SK-N-SH treated with all-trans-retinoic acid at 6 μM for 48 hours (cell line): ENCODE results near the gene FAM53A.
A peak's percentile ranks its signal among the peaks of the same experiment; 100 is the strongest.

ENCODE experiments used
- ATAC-seq: fragments of 200-7000 bp; cut with Tn5 transposase; 3 replicates; pipeline ENCODE4 v1.9.1; 2020; ENCODE audit warnings: mild to moderate bottlenecking, moderate library complexity
- ARNTL ChIP-seq: fragments of 450-650 bp; formaldehyde crosslinking; IDR thresholded peaks from 2 replicates; pipeline ENCODE4 v1.5.0; 2020; ENCODE audit warnings: low read depth, mild to moderate bottlenecking, moderate library complexity, borderline replicate concordance
- BACH2 ChIP-seq: fragments of 250-450 bp; sonication (Bioruptor Pico); IDR thresholded peaks from 2 replicates; pipeline ENCODE4 v1.9.0; 2021; ENCODE audit warnings: mild to moderate bottlenecking, borderline replicate concordance
- CSDC2 ChIP-seq: fragments of 250-450 bp; sonication (Bioruptor Pico); IDR thresholded peaks from 2 replicates; pipeline ENCODE4 v1.5.0; 2020; ENCODE audit warnings: mild to moderate bottlenecking, moderate library complexity
- ESRRG ChIP-seq: fragments of 250-450 bp; sonication (Bioruptor Pico); IDR thresholded peaks from 2 replicates; pipeline ENCODE4 v1.6.1; 2021; ENCODE audit warnings: mild to moderate bottlenecking
- GLIS3 ChIP-seq: fragments of 250-450 bp; sonication (Bioruptor Pico); IDR thresholded peaks from 2 replicates; pipeline ENCODE4 v1.5.0; 2020; ENCODE audit warnings: mild to moderate bottlenecking, moderate library complexity
- PPARA ChIP-seq: fragments of 250-450 bp; sonication (Bioruptor Pico); IDR thresholded peaks from 2 replicates; pipeline ENCODE4 v1.5.0; 2020; ENCODE audit warnings: mild to moderate bottlenecking, borderline replicate concordance
- RARB ChIP-seq: fragments of 250-450 bp; sonication (Bioruptor Pico); IDR thresholded peaks from 2 replicates; pipeline ENCODE4 v1.8.0; 2021; ENCODE audit warnings: mild to moderate bottlenecking, moderate library complexity
- SNAI2 ChIP-seq: fragments of 250-450 bp; sonication (Bioruptor Pico); IDR thresholded peaks from 2 replicates; pipeline ENCODE4 v1.5.0; 2020; ENCODE audit warnings: mild to moderate bottlenecking, moderate library complexity
- TCF4 ChIP-seq: fragments of 250-450 bp; sonication (Bioruptor Pico); IDR thresholded peaks from 2 replicates; pipeline ENCODE4 v1.8.0; 2021; ENCODE audit warnings: mild to moderate bottlenecking, moderate library complexity, borderline replicate concordance
- TOX ChIP-seq: fragments of 250-450 bp; sonication (Bioruptor Pico); IDR thresholded peaks from 2 replicates; pipeline ENCODE4 v1.8.0; 2021; ENCODE audit warnings: mild to moderate bottlenecking, moderate library complexity, borderline replicate concordance
- ZC3H10 ChIP-seq: fragments of 250-450 bp; sonication (Bioruptor Pico); IDR thresholded peaks from 2 replicates; pipeline ENCODE4 v1.5.1; 2021; ENCODE audit warnings: mild to moderate bottlenecking, moderate library complexity
- ZFP30 ChIP-seq: fragments of 450-650 bp; formaldehyde crosslinking; IDR thresholded peaks from 2 replicates; pipeline ENCODE4 v1.5.0; 2022; ENCODE audit warnings: mild to moderate bottlenecking, moderate library complexity
- ZNF565 ChIP-seq: fragments of 450-650 bp; formaldehyde crosslinking; conservative IDR thresholded peaks from 2 replicates; pipeline ENCODE4 v1.5.0; 2020; ENCODE audit warnings: low read depth, mild to moderate bottlenecking, moderate library complexity
- ZNF70 ChIP-seq: fragments of 450-650 bp; formaldehyde crosslinking; IDR thresholded peaks from 2 replicates; pipeline ENCODE4 v1.5.0; 2020; ENCODE audit warnings: mild to moderate bottlenecking, moderate library complexity
- TF ChIP-seq, protein P1 (sequence below): fragments of 250-450 bp; sonication (Bioruptor Pico); IDR thresholded peaks from 2 replicates; pipeline ENCODE4 v1.8.0; 2021; ENCODE audit warnings: low read depth, mild to moderate bottlenecking, moderate library complexity, borderline replicate concordance
- TF ChIP-seq, protein P2 (sequence below): fragments of 250-450 bp; sonication (Bioruptor Pico); IDR thresholded peaks from 2 replicates; pipeline ENCODE4 v1.5.1; 2020; ENCODE audit warnings: low read depth, mild to moderate bottlenecking, moderate library complexity
- TF ChIP-seq, protein P3 (sequence below): fragments of 250-450 bp; sonication (Bioruptor Pico); IDR thresholded peaks from 2 replicates; pipeline ENCODE4 v1.8.0; 2020; ENCODE audit warnings: mild to moderate bottlenecking, moderate library complexity, borderline replicate concordance
- TF ChIP-seq, protein P4 (sequence below): fragments of 250-450 bp; sonication (Bioruptor Pico); IDR thresholded peaks from 2 replicates; pipeline ENCODE4 v1.5.0; 2020; ENCODE audit warnings: mild to moderate bottlenecking, moderate library complexity

The FAM53A gene

DNA sequence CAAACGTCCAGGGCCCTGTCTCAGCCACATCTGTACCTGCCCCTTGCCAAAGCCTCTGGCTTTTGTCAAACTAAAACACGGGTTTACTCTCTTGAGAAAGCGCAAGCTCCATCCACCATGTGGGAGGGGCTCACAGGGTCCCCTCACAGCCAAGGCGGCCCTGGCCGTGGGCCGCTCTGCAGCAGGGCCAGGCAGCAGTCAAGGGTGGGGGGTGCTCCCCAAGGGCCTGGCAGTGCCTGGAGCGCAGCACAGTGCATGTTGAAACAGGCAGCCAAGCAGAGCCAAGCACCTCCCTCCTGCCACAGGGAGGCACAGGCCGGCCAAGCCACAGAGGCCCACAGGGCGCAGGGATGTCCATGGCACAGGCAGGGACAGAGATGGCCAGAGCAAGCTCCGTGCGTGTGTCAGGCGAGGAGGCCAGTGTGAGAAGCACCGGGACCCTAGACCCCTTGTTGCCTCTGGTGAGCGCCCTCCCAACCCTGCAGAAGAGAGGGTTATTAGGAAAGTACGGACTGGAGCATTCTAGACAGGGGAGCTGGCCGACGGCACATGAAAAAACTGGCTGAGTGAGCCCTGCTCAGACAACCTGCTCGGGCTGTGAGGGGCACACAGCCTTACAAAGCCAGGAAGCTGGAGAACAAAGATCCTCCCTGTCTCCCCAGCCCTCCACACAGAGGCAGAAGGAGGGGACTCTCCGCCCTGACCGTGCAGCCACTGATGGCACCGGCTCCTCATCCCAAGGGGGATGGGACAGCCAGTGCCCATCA, 39.0 kb downstream of the FAM53A start:
- ATAC-seq = peak; percentile 64
- TF ChIP-seq ZFP30 (CRISPR knock-in tag) = no peak
- TF ChIP-seq ESRRG (CRISPR knock-in tag) = no peak
- 0 out of 2 replicates have a peak, but pooled peaks have one; percentile 32 for TF ChIP-seq TCF4 (CRISPR knock-in tag)

DNA sequence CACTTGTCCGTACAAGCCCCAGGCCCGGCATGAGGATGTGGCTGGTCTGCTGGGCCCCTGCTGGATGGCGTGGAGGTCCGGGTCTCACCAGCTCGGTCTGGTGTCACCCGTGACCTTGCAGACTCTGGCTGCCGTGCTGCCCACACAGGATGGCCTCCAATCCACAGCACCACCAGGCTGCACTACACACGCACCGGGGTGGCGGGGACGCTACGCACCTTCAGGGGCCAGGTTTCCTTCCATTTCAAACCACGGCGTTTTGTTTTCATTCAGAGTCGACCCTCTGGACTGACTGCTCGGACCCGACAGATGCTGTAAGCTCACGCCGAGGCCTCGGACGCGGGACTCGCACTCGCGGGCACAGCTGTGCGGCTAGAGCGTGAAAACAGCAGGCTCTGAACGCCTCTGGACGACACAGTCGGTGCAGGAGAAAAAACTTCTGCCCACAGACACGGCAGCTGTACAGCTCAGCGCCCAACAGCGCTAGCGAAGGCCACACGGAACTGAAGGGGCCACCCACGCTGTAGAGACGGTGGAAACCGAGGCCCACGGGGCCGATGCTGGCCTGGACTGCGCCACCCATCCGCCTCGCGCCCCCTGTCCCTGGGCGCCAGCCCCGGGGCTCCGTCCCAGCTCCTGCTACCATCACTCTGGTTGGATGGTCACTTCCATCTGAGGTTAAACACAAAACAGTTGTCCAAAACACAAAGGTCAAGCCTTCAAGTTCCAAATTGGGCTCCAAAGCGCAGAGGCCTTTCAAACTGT, 40.0 kb downstream of the FAM53A start:
- TF ChIP-seq ARNTL (CRISPR knock-in tag) (no peak), ESRRG (CRISPR knock-in tag) (no peak), BACH2 (CRISPR knock-in tag) (no peak), PPARA (no peak), GLIS3 (CRISPR knock-in tag) (no peak), ZC3H10 (CRISPR knock-in tag) (no peak), SNAI2 (CRISPR knock-in tag) (no peak), ZNF70 (no peak), RARB (no peak)
- TF ChIP-seq, protein P1, sequence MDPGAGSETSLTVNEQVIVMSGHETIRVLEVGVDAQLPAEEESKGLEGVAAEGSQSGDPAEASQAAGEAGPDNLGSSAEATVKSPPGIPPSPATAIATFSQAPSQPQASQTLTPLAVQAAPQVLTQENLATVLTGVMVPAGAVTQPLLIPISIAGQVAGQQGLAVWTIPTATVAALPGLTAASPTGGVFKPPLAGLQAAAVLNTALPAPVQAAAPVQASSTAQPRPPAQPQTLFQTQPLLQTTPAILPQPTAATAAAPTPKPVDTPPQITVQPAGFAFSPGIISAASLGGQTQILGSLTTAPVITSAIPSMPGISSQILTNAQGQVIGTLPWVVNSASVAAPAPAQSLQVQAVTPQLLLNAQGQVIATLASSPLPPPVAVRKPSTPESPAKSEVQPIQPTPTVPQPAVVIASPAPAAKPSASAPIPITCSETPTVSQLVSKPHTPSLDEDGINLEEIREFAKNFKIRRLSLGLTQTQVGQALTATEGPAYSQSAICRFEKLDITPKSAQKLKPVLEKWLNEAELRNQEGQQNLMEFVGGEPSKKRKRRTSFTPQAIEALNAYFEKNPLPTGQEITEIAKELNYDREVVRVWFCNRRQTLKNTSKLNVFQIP = no peak
- TF ChIP-seq, protein P2, sequence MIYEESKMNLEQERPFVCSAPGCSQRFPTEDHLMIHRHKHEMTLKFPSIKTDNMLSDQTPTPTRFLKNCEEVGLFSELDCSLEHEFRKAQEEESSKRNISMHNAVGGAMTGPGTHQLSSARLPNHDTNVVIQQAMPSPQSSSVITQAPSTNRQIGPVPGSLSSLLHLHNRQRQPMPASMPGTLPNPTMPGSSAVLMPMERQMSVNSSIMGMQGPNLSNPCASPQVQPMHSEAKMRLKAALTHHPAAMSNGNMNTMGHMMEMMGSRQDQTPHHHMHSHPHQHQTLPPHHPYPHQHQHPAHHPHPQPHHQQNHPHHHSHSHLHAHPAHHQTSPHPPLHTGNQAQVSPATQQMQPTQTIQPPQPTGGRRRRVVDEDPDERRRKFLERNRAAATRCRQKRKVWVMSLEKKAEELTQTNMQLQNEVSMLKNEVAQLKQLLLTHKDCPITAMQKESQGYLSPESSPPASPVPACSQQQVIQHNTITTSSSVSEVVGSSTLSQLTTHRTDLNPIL (CRISPR knock-in tag) = no peak
- TF ChIP-seq, protein P3, sequence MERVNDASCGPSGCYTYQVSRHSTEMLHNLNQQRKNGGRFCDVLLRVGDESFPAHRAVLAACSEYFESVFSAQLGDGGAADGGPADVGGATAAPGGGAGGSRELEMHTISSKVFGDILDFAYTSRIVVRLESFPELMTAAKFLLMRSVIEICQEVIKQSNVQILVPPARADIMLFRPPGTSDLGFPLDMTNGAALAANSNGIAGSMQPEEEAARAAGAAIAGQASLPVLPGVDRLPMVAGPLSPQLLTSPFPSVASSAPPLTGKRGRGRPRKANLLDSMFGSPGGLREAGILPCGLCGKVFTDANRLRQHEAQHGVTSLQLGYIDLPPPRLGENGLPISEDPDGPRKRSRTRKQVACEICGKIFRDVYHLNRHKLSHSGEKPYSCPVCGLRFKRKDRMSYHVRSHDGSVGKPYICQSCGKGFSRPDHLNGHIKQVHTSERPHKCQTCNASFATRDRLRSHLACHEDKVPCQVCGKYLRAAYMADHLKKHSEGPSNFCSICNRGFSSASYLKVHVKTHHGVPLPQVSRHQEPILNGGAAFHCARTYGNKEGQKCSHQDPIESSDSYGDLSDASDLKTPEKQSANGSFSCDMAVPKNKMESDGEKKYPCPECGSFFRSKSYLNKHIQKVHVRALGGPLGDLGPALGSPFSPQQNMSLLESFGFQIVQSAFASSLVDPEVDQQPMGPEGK (CRISPR knock-in tag) = no peak
- no peak for ATAC-seq

DNA sequence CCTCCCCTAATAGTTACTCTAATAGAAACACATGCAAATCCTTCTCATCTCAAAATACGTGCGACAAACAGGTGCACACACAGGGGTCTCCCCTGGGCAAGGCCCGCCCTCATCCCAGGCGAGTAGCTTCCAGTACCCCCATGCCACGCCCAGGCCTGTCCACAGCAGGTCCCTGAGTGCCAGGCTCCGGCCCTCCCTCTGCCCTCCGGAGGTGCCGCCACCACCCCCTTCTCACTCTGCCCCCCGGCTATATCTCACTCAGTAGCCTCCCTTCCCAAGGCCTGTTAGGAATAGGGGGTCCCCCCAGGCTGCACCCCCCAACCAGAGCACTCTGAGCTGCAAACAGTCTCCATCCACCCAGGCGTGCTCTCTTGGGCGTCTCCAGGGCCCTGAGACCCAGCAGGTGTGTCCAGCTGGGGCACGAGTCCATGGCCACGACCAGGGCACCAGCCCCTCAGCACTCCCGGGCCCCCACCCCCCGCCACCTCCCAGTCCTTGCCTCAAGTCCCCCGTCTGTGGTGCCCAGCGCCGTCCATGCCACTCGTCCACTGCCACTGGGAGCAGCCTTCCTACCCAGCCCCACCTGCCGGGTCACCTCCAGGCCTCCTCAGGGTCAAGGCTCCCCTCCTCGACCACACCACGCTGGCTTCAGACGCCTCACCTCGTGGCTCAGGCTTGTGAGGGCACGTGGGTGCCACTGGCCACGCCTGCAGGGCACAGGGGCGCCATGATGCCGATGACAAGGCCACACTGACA, 41.7 kb downstream of the FAM53A start:
- TF ChIP-seq BACH2 (CRISPR knock-in tag) (no peak), ARNTL (CRISPR knock-in tag) (no peak), ZNF565 (no peak), GLIS3 (CRISPR knock-in tag) (no peak), TCF4 (CRISPR knock-in tag) (no peak), ZNF70 (no peak), ZFP30 (CRISPR knock-in tag) (no peak), CSDC2 (no peak), ZC3H10 (CRISPR knock-in tag) (no peak), PPARA (no peak), TOX (CRISPR knock-in tag) (no peak)
- TF ChIP-seq, protein P2 (CRISPR knock-in tag) = no peak
- TF ChIP-seq, protein P4, sequence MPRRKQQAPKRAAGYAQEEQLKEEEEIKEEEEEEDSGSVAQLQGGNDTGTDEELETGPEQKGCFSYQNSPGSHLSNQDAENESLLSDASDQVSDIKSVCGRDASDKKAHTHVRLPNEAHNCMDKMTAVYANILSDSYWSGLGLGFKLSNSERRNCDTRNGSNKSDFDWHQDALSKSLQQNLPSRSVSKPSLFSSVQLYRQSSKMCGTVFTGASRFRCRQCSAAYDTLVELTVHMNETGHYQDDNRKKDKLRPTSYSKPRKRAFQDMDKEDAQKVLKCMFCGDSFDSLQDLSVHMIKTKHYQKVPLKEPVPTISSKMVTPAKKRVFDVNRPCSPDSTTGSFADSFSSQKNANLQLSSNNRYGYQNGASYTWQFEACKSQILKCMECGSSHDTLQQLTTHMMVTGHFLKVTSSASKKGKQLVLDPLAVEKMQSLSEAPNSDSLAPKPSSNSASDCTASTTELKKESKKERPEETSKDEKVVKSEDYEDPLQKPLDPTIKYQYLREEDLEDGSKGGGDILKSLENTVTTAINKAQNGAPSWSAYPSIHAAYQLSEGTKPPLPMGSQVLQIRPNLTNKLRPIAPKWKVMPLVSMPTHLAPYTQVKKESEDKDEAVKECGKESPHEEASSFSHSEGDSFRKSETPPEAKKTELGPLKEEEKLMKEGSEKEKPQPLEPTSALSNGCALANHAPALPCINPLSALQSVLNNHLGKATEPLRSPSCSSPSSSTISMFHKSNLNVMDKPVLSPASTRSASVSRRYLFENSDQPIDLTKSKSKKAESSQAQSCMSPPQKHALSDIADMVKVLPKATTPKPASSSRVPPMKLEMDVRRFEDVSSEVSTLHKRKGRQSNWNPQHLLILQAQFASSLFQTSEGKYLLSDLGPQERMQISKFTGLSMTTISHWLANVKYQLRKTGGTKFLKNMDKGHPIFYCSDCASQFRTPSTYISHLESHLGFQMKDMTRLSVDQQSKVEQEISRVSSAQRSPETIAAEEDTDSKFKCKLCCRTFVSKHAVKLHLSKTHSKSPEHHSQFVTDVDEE (CRISPR knock-in tag) = no peak
- TF ChIP-seq, protein P1 = no peak
- no peak for ATAC-seq
